Type B pancreatic cell (in vitro differentiated cells): ENCODE results near the gene NPIPB2. TPM values are rescaled to one million over a fixed set of nuclear protein-coding genes. Genes with fewer than 3 reads are reported as not detected.
"Not testable (repeated sequence)": the region's sequence is repeated elsewhere in the genome, so short reads cannot be mapped to it uniquely, and the experiment has no call there.

ENCODE experiments used
- DNase-seq: peaks from one replicate; pipeline ENCODE4 v3.0.0; 2021; ENCODE audit warnings: mixed read lengths; ENCODE audit not compliant: unreplicated experiment; ENCODE audit errors: extremely low spot score
- H3K27ac Mint-ChIP-seq: 2 replicates; pipeline ENCODE4 v1.8.0; 2021; ENCODE audit warnings: mild to moderate bottlenecking, mixed read lengths
- H3K27me3 Mint-ChIP-seq: 2 replicates; pipeline ENCODE4 v1.8.0; 2021; ENCODE audit warnings: mixed read lengths
- H3K36me3 Mint-ChIP-seq: 2 replicates; pipeline ENCODE4 v1.8.0; 2021; ENCODE audit warnings: mixed read lengths
- H3K4me1 Mint-ChIP-seq: one replicate; pipeline ENCODE4 v1.8.0; 2021; ENCODE audit warnings: mixed read lengths; ENCODE audit not compliant: unreplicated experiment
- H3K4me3 Mint-ChIP-seq: 2 replicates; pipeline ENCODE4 v1.8.0; 2021; ENCODE audit warnings: mild to moderate bottlenecking, mixed read lengths
- H3K9me3 Mint-ChIP-seq: 2 replicates; pipeline ENCODE4 v1.8.0; 2021; ENCODE audit warnings: mixed read lengths
- CTCF ChIP-seq: fragments of 200-600 bp; sonication (generic); conservative IDR thresholded peaks from 2 replicates; pipeline ENCODE4 v1.5.0; 2021; ENCODE audit warnings: antibody characterized with exemption, mild to moderate bottlenecking
- total RNA-seq: library from RNA; stranded (reverse); gene quantifications from 2 replicates; pipeline ENCODE4 v1.2.1, GENCODE V29; 2021; ENCODE audit warnings: low replicate concordance

NPIPB2 gene
- total RNA-seq, 1 donor from 2014 or later, result 13.4 TPM

- Mint-ChIP-seq H3K9me3 (no peaks in the 10 kb centered on the region), H3K27me3 (no peaks in the 10 kb centered on the region), H3K36me3 (no peaks in the 10 kb centered on the region), H3K27ac (peak within 1 kb of the TSS; percentile 9), H3K4me3 (no peak within 1 kb of the TSS), H3K4me1 (no peaks in the 10 kb centered on the region)
- no peak for TF ChIP-seq CTCF
- DNase-seq, result no peak
Measured at GRCh38 chr16:11964761-11965551, 23.1 kb upstream of the NPIPB2 start, which contains the start of gene TNFRSF17. TSS of gene TNFRSF17 (plus strand) at chr16:11965210. CDS start at chr16:11965325, 115 bp downstream.

- DNase-seq, result no peak
- no peak overlapping the region for H3K4me3 Mint-ChIP-seq
- no peak for TF ChIP-seq CTCF
- no peaks in the 10 kb centered on the region for H3K4me1 Mint-ChIP-seq
- H3K9me3 Mint-ChIP-seq, result no peaks in the 10 kb centered on the region
- H3K27ac Mint-ChIP-seq, result no peak overlapping the region
- no peaks in the 10 kb centered on the region for H3K27me3 Mint-ChIP-seq
- H3K36me3 Mint-ChIP-seq, result no peaks in the 10 kb centered on the region
Measured at GRCh38 chr16:11963706-11964105, 21.9 kb upstream of the NPIPB2 start.

GRCh38 chr16:11962978-11963377, 21.1 kb upstream of the NPIPB2 start:
- not testable (repeated sequence) for DNase-seq, H3K27me3 Mint-ChIP-seq, H3K27ac Mint-ChIP-seq, H3K4me1 Mint-ChIP-seq, H3K9me3 Mint-ChIP-seq, H3K4me3 Mint-ChIP-seq, H3K36me3 Mint-ChIP-seq

GRCh38 chr16:11962457-11962856, 20.6 kb upstream of the NPIPB2 start:
- H3K4me3 Mint-ChIP-seq, DNase-seq, H3K27me3 Mint-ChIP-seq, H3K36me3 Mint-ChIP-seq, H3K4me1 Mint-ChIP-seq, H3K9me3 Mint-ChIP-seq, H3K27ac Mint-ChIP-seq: not testable (repeated sequence)

- peak overlapping the region; percentile 50 for H3K27ac Mint-ChIP-seq
- TF ChIP-seq CTCF, result no peak
- H3K4me3 Mint-ChIP-seq, result no peak overlapping the region
- H3K36me3 Mint-ChIP-seq, result peaks cover 4% of the 10 kb centered on the region
- no peak for DNase-seq
- H3K27me3 Mint-ChIP-seq, result no peaks in the 10 kb centered on the region
- H3K4me1 Mint-ChIP-seq, result peaks cover 6% of the 10 kb centered on the region
- no peaks in the 10 kb centered on the region for H3K9me3 Mint-ChIP-seq
Measured at GRCh38 chr16:11957591-11958395, 15.9 kb upstream of the NPIPB2 start.

GRCh38 chr16:11956558-11956957, 14.7 kb upstream of the NPIPB2 start:
- Mint-ChIP-seq H3K4me1 (peaks cover 6% of the 10 kb centered on the region), H3K27me3 (no peaks in the 10 kb centered on the region), H3K4me3 (no peak overlapping the region), H3K36me3 (peaks cover 4% of the 10 kb centered on the region), H3K27ac (no peak overlapping the region), H3K9me3 (no peaks in the 10 kb centered on the region)
- DNase-seq, result no peak
- no peak for TF ChIP-seq CTCF
